NCI-H1092 treated with DMSO at 0.1 percent for 48 hours (cell line): ENCODE results near the gene ZNF280B.

Experiments
- DNase-seq: peaks from one replicate; lab custom pipeline; 2025; lab: John Stamatoyannopoulos, UW

The ZNF280B gene, protein sequence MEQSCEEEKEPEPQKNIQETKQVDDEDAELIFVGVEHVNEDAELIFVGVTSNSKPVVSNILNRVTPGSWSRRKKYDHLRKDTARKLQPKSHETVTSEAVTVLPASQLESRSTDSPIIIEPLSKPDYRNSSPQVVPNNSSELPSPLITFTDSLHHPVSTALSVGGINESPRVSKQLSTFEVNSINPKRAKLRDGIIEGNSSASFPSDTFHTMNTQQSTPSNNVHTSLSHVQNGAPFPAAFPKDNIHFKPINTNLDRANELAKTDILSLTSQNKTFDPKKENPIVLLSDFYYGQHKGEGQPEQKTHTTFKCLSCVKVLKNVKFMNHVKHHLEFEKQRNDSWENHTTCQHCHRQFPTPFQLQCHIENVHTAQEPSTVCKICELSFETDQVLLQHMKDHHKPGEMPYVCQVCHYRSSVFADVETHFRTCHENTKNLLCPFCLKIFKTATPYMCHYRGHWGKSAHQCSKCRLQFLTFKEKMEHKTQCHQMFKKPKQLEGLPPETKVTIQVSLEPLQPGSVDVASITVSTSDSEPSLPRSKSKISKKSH

DNA sequence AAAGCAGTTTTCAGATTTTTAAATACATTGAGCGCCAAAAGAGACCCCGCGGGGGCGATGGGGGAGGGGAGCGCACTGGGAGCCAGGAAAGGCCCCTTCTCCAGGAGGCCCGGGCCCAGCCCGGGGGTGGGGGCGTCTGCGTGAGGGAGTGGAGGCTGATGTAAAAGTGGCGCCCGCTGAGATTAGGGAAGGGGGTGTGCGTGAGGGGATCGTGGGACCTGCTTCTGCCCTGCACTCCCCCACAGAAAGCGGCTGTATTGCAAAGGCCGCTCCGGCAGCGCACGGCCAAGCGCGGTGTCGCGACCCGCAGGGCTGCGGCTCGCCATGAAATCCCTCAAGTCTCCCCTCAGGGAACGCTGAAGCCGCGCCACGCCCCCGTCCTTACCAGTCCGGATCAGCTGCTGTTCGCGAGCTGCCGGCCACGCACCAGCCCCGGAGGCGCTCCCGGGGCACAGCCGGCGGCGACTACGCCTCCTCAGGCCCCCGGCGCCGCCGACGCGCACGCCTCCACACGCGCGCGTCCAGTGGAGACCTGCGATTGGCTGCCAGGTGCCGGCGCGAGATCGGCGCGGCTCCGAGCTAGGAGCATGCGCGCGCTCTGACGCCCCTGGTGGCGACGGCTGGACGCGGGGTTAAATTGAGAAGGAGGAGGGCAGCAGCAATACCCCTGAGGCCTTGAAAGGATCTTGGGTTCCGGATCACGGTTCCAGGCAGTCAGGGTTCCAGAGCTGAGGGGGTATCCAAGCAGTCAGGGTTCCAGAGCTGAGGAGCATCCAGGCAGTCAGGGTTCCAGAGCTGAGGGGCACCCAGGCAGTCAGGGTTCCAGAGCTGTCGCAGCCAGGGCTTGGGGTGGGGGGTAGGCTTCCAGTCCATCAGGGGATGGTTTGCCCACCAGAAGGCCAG lies at the start of gene ZNF280B:
Gene ZNF280B, minus strand, starts transcription at position 469 of the 903 bp plus-strand sequence. CDS start 19,344 bp downstream, outside the sequence.
- DNase-seq: peak; percentile 70

DNA sequence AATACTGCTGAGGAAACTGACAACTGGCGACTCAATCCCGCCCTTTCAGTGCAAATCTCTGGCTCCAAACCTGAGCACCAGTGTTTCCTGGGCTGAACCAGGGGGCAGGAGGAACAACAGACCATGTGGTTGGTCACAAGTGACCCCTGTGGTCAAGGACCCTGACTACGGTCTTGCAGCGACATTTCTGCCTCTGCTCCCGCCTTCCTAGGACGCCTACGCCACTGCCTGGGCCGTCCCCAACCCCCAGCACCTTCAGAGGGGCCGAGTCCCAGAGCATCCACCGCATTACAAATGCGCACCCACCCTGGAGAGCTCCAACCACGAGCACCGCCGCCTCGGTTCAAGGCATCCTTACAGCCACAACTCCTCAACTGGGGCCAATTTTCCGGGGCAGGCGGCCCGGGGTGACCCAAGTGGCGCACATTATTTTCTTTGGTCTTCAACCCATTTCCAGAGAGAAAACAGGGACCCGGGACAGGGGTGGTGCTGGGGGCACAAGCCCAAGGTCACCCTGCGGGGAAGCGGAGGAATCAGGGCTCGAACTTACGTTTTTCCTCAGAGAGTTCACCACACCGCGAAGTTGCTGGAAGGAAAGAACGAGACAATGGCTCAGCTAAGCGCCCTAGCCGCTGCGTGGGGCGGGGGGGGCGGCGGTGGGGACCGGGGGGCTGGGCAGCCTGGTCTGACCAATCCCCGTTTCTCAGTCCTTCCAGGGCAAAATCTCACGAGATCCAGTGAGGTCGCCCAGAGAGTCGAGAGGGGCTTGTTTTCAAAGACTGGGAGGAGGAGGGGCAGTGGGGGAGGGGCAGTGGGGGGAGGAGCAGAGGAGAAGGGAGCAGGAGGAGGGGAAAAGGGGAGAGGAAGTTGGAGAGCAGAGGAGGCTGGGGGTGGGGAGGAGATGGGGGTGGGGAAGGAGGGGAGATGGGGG lies 48.7 kb upstream of the ZNF280B start:
- DNase-seq: no peak

DNA sequence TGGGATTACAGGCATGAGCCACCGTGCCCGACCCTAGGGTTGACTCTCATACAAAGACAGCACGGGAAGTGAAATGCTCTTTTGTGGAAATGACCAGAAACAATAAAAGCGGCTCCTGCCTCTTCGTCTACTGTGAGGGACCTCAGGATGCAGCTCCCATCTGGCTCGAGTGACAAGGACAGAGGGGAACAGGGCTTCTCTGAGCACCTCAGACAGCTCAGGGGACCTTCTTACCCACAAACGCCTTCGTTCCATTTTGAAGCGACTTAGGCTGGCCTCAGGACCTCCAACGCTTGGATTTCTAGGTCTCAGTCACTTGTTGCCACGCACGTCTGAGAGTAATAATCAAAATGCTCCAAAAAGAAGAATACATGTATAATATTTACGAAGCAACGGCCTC lies 48.0 kb upstream of the ZNF280B start:
- DNase-seq: no peak

DNA sequence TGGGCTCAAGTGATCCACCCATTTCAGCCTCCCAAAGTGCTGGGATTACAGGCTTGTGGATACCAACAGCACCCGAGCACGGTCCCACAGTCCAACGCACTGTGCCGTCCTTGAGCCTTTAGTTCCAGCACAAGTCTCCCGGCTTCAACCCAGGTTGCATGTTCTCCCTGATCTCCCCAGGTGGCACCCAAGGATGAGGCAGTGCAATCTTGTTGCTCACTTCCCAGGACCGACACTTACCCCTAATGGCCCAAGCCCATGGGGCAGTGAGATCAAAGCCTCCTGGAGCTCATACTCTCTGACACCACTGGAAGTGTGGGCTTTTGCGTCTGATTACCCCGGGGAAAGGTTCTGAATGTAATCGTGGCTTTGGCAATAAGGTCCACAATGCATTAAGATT lies 47.1 kb upstream of the ZNF280B start:
- no peak for DNase-seq

DNA sequence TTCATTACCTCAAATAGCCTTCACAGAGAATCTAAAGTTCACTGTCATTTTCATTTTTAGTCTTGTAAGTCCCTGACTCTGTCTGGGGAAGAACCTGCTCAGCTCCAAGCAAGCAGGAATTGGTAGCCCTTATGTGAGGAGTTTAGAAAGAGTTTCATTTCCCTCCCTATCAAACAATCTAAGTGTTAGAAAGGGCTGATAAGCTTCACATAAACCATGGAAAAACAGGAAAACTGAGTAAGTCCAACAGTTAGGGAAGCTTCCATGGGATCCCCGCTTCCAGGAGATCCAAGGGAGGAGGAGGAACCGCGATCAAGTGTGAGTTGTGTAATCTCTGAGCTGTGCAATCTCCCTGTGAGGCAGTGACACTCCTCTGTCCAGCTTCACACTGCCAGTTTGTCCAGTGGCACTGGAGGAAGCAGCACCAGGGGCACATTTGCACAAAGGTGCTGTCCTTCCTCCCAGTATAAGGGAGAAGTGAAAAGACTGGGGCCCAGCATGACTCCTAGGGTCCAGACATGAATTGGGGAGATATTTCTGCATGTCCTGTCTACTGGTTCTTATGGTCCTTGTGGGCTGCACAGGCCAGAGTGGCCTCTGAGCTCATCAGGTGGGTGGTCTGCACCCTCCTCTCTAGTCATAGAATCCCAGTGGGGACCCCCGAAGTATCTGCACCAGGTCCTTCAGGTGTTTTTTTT lies 46.2 kb upstream of the ZNF280B start:
- DNase-seq: no peak

DNA sequence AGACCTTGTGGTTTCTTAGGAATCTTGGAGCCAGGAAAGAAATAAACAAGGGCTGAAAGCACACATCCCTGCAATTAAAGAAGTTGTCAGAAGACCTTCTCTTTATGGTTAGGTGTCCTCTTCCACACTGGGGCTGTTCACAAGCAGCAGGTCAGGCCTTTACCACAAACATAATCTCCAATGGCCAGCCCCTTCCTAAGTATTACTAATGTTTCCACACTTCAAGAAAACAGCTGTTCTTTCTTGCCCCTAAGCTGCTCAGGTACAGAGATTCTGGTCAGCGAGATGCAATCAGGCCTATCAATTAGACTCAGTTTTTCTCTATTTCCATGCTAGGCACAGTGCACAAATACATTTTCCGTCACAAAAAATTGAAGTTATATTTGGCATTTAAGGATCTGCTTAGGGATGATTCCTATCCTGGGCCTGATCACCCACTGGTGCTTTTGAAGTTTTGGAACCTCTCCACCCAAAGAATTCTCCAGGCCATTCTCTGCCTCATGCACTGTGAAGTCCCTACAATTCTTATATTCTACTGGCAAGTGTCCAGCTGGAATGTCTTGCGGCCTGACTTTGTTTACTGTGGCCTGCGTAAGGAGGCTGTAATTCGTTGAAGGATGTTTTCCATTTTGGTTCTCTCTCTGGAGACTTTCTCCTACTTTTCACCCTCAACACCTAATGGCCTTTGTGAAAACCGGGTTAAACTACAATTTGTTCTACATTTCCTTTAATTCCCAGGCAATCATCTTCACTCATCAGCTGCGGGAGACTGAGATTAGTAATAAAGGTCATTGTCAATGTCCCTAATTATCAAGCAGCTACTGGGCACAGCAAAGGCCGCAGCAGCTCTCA lies 45.4 kb upstream of the ZNF280B start:
- DNase-seq: no peak

DNA sequence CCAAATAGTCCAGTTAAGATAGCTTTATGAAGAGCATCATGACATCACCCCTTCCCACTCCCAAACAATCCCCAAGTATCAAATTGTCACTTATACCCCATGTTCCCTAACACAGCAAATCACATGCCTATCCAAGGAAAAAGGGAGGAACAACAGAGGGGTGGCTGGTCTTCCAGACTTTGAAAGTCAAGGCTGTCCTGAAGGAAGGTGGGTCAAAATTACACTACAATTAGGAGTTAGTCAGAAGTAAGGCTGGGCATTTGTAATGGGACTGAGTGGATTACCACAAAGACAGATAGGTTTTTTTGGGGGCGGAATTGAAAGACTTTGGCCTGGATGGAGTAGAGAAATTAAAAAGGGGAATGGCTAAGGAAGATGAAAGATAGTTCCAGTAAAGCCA lies 44.6 kb upstream of the ZNF280B start:
- DNase-seq: no peak

DNA sequence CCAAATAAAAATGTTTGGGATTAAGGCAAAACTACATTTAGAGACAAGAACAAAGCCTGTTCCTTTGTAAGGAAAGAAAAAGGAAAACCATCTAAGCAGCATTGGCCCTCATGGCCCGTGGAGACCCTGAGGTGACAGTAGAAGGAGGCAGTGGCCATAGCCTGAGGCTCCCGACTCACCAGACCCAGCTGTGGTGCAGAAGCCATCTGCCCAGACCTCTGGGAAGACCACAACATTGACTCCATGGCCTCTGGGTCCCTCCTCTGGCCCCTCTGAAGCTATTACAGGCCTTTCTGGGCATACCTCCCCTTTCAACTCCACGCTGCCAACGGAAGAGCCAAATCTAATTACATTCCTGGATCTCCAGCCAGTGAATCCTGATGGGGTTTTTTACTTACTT lies 44.1 kb upstream of the ZNF280B start:
- DNase-seq: peak; percentile 35

DNA sequence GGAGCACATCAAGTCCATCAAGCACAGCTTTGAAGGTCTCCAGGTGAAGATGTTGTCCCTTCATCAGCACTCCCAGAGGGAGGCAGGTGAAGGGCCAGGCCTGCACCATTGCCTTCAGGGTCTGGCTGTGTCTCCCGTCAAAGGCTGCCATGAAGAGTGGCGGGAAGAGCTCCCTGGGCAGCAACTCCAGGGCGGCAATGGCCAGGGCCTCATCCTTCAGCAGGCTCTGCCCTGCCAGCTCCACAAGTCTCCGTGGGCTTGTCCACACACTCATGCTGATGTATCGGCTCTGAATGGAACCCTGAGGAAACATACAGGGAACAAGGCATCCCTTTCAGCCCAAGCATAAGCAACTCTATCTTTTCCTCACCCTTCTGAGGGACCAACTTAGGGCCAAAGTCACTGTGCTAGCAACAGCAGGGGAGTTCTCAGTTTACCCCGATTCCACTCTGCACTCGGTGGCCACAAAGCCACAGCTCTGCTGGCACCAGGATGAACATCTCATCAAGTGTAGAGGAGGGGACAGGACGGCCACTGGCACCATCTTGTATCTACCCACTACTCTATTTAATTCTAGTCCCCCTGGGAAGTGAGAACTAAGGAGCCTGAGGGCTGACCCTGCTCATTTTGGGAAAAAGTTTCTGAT lies 42.4 kb upstream of the ZNF280B start:
- DNase-seq: no peak

DNA sequence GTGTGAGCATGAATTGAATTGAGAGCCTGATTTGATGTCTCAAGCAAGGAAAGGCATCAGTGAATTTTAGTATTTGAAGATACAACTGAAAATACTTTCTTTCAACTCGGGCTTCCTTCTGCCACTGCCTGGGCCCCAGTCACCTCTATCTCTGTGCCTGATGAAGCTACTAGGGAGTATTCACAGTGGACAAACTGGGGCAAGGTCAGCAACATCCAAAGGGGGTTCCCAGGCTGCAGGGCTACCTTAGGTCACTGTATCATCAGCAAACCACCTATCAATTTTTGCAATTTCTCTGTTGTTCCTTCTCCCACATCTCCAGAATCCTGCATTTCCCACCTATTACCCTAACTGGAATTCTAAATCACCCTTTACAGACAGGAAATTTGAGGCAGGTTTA lies 40.4 kb upstream of the ZNF280B start:
- no peak for DNase-seq

DNA sequence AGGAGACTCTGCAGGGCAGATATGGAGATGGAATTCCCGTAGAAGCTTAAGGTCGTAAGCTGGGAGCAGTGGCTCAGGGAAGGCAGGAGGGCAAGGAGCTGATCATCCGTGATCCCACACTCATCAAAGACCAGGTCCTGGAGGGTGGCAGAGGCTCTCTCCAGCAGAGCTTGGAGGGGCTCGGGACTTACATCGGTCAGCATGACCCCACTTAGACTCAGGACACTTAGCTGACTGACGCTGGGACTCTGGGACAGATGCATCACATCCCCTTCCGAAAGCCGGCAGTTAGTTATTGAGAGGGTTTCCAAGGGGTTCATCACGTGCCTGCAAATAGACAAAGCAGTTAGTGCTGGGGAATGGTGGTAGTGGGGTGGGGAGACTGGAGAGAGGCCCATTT lies 39.8 kb upstream of the ZNF280B start:
- no peak for DNase-seq

DNA sequence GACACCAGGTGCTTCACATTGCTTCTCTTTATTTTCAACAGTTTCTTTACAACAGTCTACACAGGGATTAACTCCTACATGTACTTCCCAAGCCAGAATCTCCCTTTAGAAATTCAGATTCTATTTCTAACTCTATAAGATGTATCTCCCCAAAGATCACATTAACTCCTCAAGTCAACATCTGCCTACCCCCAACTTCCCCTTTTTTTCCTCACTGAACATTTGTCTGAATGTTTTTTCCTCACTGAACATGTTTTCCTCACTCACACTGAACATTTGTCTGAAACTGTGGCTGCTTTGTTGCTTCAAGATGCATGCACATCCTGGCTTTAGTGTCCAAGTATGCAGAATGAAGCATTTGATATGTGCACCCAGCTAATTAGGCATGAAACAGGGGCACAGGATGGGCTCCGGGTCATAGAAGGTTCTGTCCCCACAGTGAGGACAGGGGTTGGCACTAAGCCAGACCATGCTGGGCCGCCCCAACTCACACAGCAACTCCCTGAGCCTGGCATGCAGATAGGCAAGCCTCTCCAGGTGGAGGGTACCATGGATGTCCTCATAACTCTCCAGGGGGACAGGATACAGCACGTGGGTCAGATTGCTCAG lies 39.3 kb upstream of the ZNF280B start:
- DNase-seq: no peak

DNA sequence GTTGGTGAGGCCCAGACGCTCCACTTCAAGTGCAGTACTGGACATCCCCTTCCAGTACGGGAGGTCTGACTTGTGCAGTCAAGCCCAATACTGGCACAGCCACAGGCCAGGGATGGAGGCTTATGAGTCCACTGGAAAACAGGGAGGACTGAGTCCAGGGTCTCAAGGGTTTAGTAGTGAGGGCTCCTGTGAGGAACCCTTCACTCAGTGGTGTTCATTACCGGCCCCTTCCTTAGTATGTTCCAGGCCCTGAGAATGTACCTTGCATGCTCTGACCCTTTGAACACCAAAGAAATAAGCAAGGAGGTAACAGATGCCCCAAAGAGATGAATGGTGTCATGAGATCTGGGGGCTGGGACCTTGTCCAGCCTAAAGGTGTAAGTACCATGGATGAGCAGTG lies 38.7 kb upstream of the ZNF280B start:
- DNase-seq: no peak

DNA sequence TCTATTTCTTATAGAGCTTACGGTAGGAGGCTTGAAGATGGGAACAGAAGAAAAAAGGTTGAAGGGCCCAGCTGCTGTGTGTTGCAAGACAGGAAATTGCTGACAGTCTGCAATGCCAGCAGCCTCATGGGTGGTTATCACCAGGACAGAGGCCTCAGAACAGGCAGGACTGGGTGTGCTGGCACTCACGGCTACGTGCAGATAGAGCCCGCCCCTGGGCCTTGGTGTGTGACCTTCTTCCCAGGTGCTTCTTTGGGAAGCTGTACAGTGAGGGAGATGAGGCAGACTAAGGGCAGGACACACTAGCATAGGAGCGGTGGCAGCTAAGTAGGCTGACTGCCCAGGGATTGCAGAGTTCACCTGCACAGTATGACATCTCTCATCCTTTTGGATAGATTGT lies 37.9 kb upstream of the ZNF280B start:
- no peak for DNase-seq

DNA sequence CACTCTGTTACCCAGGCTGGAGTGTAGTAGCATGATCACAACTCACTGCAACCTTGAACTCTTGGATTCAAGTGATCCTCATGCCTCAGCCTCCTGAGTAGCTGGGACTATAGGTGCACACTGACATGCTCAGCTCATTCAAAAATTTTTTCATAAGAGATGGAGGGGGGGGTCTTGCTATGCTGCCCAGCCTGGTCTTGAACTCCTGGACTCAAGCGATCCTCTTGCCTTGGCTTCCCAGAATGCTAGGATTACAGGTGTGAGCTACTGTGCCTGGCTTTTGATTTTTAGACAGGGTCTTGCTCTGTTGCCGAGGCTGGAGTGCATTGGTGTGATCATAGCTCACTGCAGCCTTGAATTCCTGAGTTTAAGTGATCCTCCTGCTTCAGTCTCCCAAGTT lies 36.5 kb upstream of the ZNF280B start:
- DNase-seq: no peak

DNA sequence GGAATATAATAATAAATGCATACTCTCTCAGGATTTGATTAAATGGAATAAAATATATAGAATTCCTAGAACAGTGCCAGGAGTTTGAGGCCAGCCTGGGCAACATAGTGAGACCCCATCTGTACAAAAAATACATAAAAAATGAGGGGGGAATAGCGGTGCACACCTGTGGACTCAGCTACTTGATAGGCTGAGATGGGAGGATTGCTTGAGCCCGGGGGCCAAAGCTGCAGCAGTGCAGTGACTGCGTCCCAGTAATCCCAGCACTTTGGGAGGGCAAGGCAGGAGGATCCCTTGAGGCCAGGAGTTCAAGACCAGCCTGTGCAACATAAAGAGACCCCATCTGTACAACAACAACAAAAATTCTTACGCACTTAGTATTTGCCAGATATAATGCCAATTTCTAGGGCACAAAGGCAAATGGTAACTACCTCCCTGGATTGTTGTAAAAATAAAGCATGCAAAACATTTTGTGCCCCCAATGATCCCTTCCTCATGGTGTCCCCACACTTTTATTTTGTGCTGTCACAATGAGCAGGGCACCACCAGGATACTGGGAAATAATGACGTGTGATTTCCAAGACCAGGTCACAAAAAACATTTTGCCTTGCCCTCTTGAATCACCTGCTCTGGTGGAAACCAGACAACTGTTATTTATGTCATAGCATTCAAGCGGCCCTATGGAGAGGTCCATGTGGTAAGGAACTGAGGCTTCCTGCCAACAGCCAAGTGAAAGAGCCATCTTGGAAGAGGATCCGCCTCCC lies 29.9 kb upstream of the ZNF280B start:
- no peak for DNase-seq

DNA sequence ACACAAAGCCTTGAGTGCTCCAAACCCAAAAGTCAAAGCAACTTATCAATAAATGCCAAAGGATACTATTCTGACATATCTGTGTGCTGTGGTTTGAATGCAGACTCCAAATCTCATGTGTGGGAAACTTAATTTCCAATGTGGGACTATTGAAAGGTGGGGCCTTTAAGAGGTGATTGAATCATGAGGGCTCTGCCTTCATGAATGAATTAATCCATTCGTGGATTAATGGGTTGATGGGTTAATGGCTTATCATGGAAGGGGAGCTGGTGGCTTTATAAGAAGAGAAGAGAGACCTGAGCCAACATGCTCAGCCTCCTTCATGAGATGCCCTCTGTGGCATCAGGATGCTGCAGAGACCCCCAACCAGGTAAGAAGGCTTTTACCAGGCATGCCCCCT lies 28.4 kb upstream of the ZNF280B start:
- no peak for DNase-seq

DNA sequence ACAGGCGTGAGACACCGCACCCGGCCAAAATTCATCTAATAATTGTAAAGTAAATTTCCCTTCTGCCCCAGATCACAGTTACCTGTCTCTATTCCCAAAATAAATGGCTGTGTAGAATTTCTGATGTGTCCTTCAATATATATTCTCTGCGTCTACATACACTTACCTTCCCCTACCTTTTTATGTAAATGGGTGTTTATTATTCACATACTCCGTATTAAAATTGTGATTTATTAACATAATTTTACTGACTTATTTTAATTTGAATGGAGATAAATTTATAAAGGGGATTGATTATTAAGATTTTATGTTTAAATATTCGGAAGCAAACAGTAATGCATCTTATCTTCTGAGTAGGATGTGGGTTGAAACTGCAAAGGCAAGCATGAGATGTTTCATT lies 28.0 kb upstream of the ZNF280B start:
- DNase-seq: no peak
